Activated CD8-positive, alpha-beta memory T cell treated with anti-CD3 and anti-CD28 coated beads, Interleukin-2, amount 10 ng/mL, durations not matched to agents 7 days and 5 days (primary cell): ENCODE results near the gene CD8B. TPM values are rescaled to one million over a fixed set of nuclear protein-coding genes. Genes with fewer than 3 reads are reported as not detected.
"Not testable (repeated sequence)": the region's sequence is repeated elsewhere in the genome, so short reads cannot be mapped to it uniquely, and the experiment has no call there.

Experiments used
- ATAC-seq: fragments of 150-1000 bp; cut with Tn5 transposase; one replicate; pipeline ENCODE4 v1.10.0; 2021; ENCODE audit warnings: moderate library complexity
- CTCF ChIA-PET: fragments of 350-600 bp; sonication (Branson Sonifier 250); formaldehyde crosslinking; loops from one replicate; lab custom pipeline; 2021; ENCODE audit warnings: antibody characterized with exemption; lab: Charles Lee
- DNase-seq: peaks from one replicate; pipeline ENCODE4 v3.0.0-alpha.2; 2020
- H3K27ac Mint-ChIP-seq: one replicate; pipeline ENCODE4 v1.8.0; 2021; ENCODE audit warnings: mild to moderate bottlenecking, mixed read lengths
- H3K27me3 Mint-ChIP-seq: one replicate; pipeline ENCODE4 v1.8.0; 2021; ENCODE audit warnings: mixed read lengths
- H3K36me3 Mint-ChIP-seq: one replicate; pipeline ENCODE4 v1.8.0; 2021; ENCODE audit warnings: mild to moderate bottlenecking, mixed read lengths
- H3K4me1 Mint-ChIP-seq: one replicate; pipeline ENCODE4 v1.8.0; 2021; ENCODE audit warnings: mixed read lengths
- H3K4me3 Mint-ChIP-seq: one replicate; pipeline ENCODE4 v1.8.0; 2021; ENCODE audit warnings: mild to moderate bottlenecking, moderate library complexity, mixed read lengths
- H3K9me3 Mint-ChIP-seq: one replicate; pipeline ENCODE4 v1.8.0; 2022; ENCODE audit warnings: low read depth, mixed read lengths
- total RNA-seq, 2 experiments: library from RNA; stranded (reverse); gene quantifications; one replicate each; pipeline ENCODE4 v1.2.3, GENCODE V29; 2021

The CD8B gene
- total RNA-seq, 2 experiments from 2014 or later = 296 to 396 TPM

DNA sequence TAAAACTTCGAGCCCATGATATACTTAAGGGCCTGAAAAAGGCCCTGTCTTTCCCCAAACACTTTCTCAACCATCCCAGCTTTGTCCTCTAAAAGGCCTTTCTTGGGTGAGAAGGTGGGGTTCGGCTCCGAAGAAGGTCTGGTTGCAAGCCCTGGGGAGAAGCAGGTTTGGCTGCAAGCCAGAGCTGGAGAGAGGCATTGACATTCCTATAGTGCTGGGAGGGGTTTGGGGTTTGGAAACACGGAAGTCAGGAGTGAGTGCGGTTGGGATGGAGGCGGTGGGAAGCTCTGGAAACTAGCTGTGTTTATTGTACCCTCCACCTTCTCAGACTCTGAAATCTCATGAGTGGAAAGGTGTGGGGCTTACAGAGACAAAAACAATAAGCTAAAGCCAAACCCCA is 5.7 kb downstream of the CD8B start:
- CTCF ChIA-PET, DNase-seq, H3K27me3 Mint-ChIP-seq, ATAC-seq, H3K9me3 Mint-ChIP-seq: not testable (repeated sequence)
- H3K4me1 Mint-ChIP-seq = peaks cover 49% of the 10 kb centered on the region
- peak overlapping the region; percentile 83 for H3K27ac Mint-ChIP-seq
- peak overlapping the region; percentile 58 for H3K4me3 Mint-ChIP-seq
- peaks cover 42% of the 10 kb centered on the region for H3K36me3 Mint-ChIP-seq

DNA sequence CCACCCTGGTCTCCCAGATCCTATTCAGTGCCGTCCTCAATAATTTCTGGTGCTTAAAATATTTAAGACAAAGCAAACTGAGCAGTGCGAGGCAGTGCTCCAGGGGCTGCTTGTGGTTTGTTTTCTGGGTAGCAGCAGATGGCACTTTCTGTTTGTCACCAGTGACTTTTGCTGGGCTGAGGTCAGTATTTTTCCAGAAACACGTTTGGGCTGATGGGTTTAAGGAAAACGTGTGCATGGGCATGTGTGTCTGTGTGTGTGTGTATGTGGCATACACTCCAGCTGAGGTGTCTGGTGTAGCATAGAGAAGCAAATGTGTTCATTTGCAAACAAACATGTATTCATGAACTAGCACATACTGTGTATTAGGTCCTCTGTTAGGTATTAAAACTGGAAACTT is 10.1 kb downstream of the CD8B start:
- H3K9me3 Mint-ChIP-seq, CTCF ChIA-PET, H3K27me3 Mint-ChIP-seq, DNase-seq, H3K4me3 Mint-ChIP-seq: not testable (repeated sequence)
- peaks cover 43% of the 10 kb centered on the region for H3K4me1 Mint-ChIP-seq
- H3K36me3 Mint-ChIP-seq = peaks cover 45% of the 10 kb centered on the region
- ATAC-seq = peak; percentile 7
- peak overlapping the region; percentile 75 for H3K27ac Mint-ChIP-seq

DNA sequence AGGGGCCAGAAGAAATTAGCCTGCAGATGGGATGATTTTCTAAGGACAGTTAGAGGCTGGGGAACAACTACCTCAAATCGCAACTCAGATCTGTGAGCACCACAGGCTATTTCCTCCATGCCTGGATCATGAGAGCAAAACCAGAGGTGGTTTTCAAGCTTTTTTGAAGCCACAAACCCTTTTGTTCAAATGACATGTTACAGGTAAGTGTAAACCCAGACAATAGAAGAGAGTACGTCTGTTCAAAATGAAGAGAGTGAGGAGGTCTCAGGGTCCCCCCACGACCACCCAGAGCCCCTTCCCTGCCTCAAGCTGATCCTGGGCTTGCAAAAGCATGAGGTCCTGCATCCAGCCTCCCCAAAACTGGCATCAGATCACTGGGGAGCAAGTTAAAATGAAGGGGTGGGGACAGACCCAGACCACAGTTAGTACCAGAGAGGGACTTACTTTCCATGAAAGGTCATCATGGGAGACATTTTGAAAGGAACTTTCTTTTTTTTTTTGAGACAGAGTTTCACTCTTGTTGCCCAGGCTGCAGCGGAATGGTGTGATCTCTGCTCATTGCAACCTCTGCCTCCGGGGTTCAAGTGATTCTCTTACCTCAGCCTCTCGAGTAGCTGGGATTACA is 19.0 kb downstream of the CD8B start:
- Mint-ChIP-seq H3K27ac (peak overlapping the region; percentile 95), H3K4me1 (peaks cover 71% of the 10 kb centered on the region), H3K4me3 (peak overlapping the region; percentile 62), H3K36me3 (peaks cover 33% of the 10 kb centered on the region)
- H3K9me3 Mint-ChIP-seq, H3K27me3 Mint-ChIP-seq, CTCF ChIA-PET: not testable (repeated sequence)
- DNase-seq = peak; percentile 79
- peak; percentile 62 for ATAC-seq

GRCh38 chr2:86841330-86841729 is 20.4 kb downstream of the CD8B start:
- H3K9me3 Mint-ChIP-seq, DNase-seq, H3K27me3 Mint-ChIP-seq, ATAC-seq, CTCF ChIA-PET: not testable (repeated sequence)
- peaks cover 76% of the 10 kb centered on the region for H3K4me1 Mint-ChIP-seq
- H3K36me3 Mint-ChIP-seq = peaks cover 30% of the 10 kb centered on the region
- H3K27ac Mint-ChIP-seq = peak overlapping the region; percentile 95
- peak overlapping the region; percentile 62 for H3K4me3 Mint-ChIP-seq

GRCh38 chr2:86839871-86840548 is 21.7 kb downstream of the CD8B start:
- H3K4me3 Mint-ChIP-seq, DNase-seq, H3K27me3 Mint-ChIP-seq, ATAC-seq, CTCF ChIA-PET, H3K9me3 Mint-ChIP-seq: not testable (repeated sequence)
- Mint-ChIP-seq H3K4me1 (peaks cover 81% of the 10 kb centered on the region), H3K27ac (peak overlapping the region; percentile 95), H3K36me3 (peaks cover 26% of the 10 kb centered on the region)

DNA sequence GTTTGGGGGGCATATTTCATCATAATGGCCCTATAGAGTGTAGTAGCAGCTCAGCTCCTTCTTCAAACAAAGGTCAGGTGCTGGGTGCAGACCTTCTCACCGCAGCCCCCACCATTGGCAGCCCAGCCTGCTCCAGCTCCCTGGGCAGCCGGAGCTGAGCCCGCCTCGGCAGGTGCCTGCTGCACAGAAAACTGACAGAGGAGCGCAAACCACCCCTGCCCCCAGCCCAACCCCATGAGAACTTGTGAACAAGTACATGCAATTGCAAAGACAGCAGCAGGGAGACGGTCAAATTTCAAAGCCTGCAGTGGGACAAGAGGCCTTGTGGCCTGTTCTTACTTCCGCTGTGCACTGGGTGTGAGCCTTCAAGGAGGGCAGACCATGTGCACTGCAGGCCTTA is 22.2 kb downstream of the CD8B start:
- peak overlapping the region; percentile 95 for H3K27ac Mint-ChIP-seq
- peaks cover 24% of the 10 kb centered on the region for H3K36me3 Mint-ChIP-seq
- H3K27me3 Mint-ChIP-seq = not testable (repeated sequence)

DNA sequence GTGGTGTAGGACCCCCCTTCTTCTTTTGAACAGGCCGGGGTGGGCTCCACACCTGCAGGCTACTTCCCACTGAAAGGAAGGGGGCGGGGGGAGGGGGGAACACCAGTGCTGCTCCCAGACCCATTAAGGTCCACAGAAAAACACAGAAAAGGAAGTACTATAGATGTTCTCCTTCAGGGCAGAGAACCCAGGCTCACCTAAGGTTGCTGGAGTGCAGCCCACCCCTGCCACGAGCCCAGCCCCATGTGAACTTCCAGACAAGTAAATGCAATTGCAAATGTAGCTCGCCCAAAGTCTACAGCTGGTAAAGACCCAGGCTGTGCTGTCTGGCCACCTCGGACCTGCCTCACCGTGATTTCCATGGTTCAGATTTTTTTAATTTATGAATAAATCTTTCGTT is 24.0 kb downstream of the CD8B start:
- peaks cover 78% of the 10 kb centered on the region for H3K4me1 Mint-ChIP-seq
- peak overlapping the region; percentile 43 for H3K4me3 Mint-ChIP-seq
- ATAC-seq, H3K9me3 Mint-ChIP-seq, DNase-seq, H3K27me3 Mint-ChIP-seq: not testable (repeated sequence)
- peak overlapping the region; percentile 76 for H3K27ac Mint-ChIP-seq
- CTCF ChIA-PET = interaction anchor here (1.1 kb wide), 1 partner anchor 11 kb away, joined by 3 read pairs; no protein-coding TSS in a partner anchor
- H3K36me3 Mint-ChIP-seq = peaks cover 16% of the 10 kb centered on the region

More for the DNA sequence above, 22.2 kb downstream of the CD8B start:
- Mint-ChIP-seq H3K4me1 (peaks cover 79% of the 10 kb centered on the region), H3K4me3 (peak overlapping the region; percentile 22)
- CTCF ChIA-PET, H3K9me3 Mint-ChIP-seq: not testable (repeated sequence)
- ATAC-seq = peak; percentile 24
- peak; percentile 72 for DNase-seq

GRCh38 chr2:86836915-86837695 is 24.6 kb downstream of the CD8B start:
- peaks cover 16% of the 10 kb centered on the region for H3K36me3 Mint-ChIP-seq
- H3K4me1 Mint-ChIP-seq = peaks cover 76% of the 10 kb centered on the region
- peak; percentile 70 for DNase-seq
- ATAC-seq = peak; percentile 22
- H3K27me3 Mint-ChIP-seq, CTCF ChIA-PET, H3K9me3 Mint-ChIP-seq: not testable (repeated sequence)
- H3K4me3 Mint-ChIP-seq = peak overlapping the region; percentile 51
- peak overlapping the region; percentile 88 for H3K27ac Mint-ChIP-seq

DNA sequence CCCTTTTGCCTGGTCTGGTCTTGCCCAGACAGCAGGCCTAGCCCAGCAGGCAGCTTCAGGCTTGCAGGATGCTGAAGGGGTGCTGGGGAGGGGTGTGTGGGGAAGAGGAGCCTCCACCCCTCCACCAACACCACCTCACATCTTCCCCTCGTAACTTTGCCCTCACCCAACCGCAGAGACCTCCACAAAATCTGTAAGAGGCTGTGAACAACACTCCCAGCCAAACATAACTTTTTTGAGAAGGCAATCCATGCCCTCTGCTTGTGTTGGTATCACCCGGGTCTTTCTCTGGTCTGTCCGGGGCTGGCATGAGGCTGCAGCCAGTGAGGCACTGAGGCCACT is 26.2 kb downstream of the CD8B start:
- H3K9me3 Mint-ChIP-seq = not testable (repeated sequence)
- ATAC-seq = peak; percentile 10

GRCh38 chr2:86833315-86833714 is 28.4 kb downstream of the CD8B start:
- H3K27ac Mint-ChIP-seq = peak overlapping the region; percentile 89
- no peaks in the 10 kb centered on the region for H3K9me3 Mint-ChIP-seq
- DNase-seq (no peak), ATAC-seq (no peak)
- peak overlapping the region; percentile 27 for H3K4me3 Mint-ChIP-seq
- H3K4me1 Mint-ChIP-seq = peaks cover 75% of the 10 kb centered on the region
- CTCF ChIA-PET = interaction anchor here (1.6 kb wide), 1 partner anchor 26 kb away, joined by 4 read pairs; no protein-coding TSS in a partner anchor
- peaks cover 3% of the 10 kb centered on the region for H3K36me3 Mint-ChIP-seq
- no peaks in the 10 kb centered on the region for H3K27me3 Mint-ChIP-seq

More for the DNA sequence above, 26.2 kb downstream of the CD8B start:
- DNase-seq, H3K36me3 Mint-ChIP-seq, CTCF ChIA-PET, H3K27me3 Mint-ChIP-seq, H3K4me3 Mint-ChIP-seq: not testable (repeated sequence)
- Mint-ChIP-seq H3K27ac (peak overlapping the region; percentile 81), H3K4me1 (peaks cover 76% of the 10 kb centered on the region)

DNA sequence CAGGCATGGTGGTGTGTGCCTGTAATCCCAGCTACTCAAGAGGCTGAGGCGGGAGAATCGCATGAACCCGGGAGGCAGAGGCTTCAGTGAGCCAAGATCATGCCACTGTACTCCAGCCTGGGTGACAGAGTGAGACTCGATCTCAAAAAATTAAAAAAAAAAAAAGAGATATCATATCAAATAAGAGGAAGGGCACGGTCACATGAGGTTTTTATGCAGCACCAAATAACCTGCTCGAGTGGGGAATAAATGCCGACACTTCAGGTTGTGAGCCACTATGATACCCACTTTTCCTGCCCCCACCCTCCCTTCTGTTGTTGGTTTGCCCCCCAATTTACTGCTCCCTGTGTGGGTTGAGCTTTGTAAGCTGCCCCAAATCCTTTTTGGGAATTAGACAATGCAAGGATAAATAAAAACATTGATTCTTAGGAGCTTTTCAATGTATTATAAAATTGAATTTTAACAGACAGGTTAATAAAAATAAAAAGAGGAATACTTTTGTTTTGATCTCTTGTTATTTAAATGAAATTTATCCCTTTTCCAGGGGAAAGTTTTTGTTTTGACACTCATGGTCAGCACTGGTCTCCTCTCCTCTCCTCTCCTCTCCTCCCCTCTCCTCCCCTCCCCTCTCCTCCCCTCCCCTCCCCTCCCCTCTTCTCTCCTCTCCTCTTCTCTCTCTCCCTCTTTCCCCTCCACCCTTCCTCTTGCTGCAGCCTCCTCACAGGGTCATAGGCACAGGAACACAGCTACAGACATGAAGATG is 29.2 kb downstream of the CD8B start:
- no peaks in the 10 kb centered on the region for H3K27me3 Mint-ChIP-seq
- H3K27ac Mint-ChIP-seq = peak overlapping the region; percentile 89
- peaks cover 3% of the 10 kb centered on the region for H3K36me3 Mint-ChIP-seq
- CTCF ChIA-PET = interaction anchor here (1.6 kb wide), 1 partner anchor 25 kb away, joined by 4 read pairs; no protein-coding TSS in a partner anchor
- DNase-seq = no peak
- peaks cover 76% of the 10 kb centered on the region for H3K4me1 Mint-ChIP-seq
- peak overlapping the region; percentile 53 for H3K4me3 Mint-ChIP-seq
- ATAC-seq = no peak
- no peaks in the 10 kb centered on the region for H3K9me3 Mint-ChIP-seq

DNA sequence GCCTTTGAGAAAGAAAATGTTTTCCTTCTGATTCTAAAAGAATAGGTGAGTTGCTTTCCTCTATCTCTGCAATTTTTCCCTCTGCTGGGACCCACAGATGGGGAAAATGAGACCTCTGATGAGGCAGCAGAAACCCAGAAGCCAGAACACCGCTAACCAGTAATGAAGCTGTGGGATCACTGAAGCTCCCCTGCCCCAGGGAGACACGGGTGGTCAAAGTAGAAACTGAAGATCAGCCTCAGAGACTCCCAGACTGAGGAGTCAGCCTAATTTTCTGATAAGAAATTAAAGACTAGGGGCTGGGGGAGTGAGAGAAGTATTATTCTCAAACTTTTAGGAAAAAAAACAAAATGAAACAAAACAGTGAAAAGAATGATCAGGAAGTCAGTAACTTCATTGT is 30.1 kb downstream of the CD8B start:
- no peak for ATAC-seq
- H3K4me3 Mint-ChIP-seq = peak overlapping the region; percentile 53

GRCh38 chr2:86826951-86827350 is 34.7 kb downstream of the CD8B start:
- Mint-ChIP-seq H3K27me3 (no peaks in the 10 kb centered on the region), H3K27ac (peak overlapping the region; percentile 97), H3K4me1 (peaks cover 82% of the 10 kb centered on the region), H3K4me3 (peak overlapping the region; percentile 81), H3K36me3 (peaks cover 15% of the 10 kb centered on the region), H3K9me3 (no peaks in the 10 kb centered on the region)
- DNase-seq (no peak), ATAC-seq (no peak)
- CTCF ChIA-PET = interaction anchor here (1.3 to 8.0 kb wide), 4 partner anchors 11 to 62 kb away, joined by 3 to 72 read pairs (median 7); no protein-coding TSS in a partner anchor

More for the DNA sequence above, 30.1 kb downstream of the CD8B start:
- peaks cover 3% of the 10 kb centered on the region for H3K36me3 Mint-ChIP-seq
- no peak for DNase-seq
- H3K27me3 Mint-ChIP-seq = no peaks in the 10 kb centered on the region
- peak overlapping the region; percentile 89 for H3K27ac Mint-ChIP-seq
- peaks cover 76% of the 10 kb centered on the region for H3K4me1 Mint-ChIP-seq
- CTCF ChIA-PET = interaction anchor here (1.6 kb wide), 1 partner anchor 24 kb away, joined by 4 read pairs; no protein-coding TSS in a partner anchor
- no peaks in the 10 kb centered on the region for H3K9me3 Mint-ChIP-seq
